Ascending aorta (tissue), 2 donors: Measurements from ENCODE around the gene MT1H. TPM values are rescaled to one million over a fixed set of nuclear protein-coding genes. Genes with fewer than 3 reads are reported as not detected.

Source experiments
- DNase-seq, 2 donors: peaks; one replicate each; pipeline ENCODE4 v3.0.0-alpha.2; 2019; ENCODE audit warnings: low spot score in 2 of 2
- H3K27ac ChIP-seq, 2 donors: fragments of 200-600 bp; sonication (generic); one replicate each; pipeline ENCODE4 v1.5.1; 2016 to 2017; ENCODE audit warnings: mild to moderate bottlenecking in 1 of 2
- H3K27me3 ChIP-seq: fragments of 200-600 bp; sonication (generic); one replicate; pipeline ENCODE4 v1.5.1; 2017
- H3K36me3 ChIP-seq, 2 donors: fragments of 200-600 bp; sonication (generic); one replicate each; pipeline ENCODE4 v1.5.1; 2016
- H3K4me1 ChIP-seq, 2 donors: fragments of 200-600 bp; sonication (generic); one replicate each; pipeline ENCODE4 v1.5.1; 2016 to 2017; ENCODE audit warnings: mild to moderate bottlenecking in 1 of 2
- H3K4me3 ChIP-seq, 2 donors: fragments of 200-600 bp; sonication (generic); one replicate each; pipeline ENCODE4 v1.5.1; 2016 to 2017; ENCODE audit warnings: mild to moderate bottlenecking in 1 of 2
- H3K9me3 ChIP-seq, 2 donors: fragments of 200-600 bp; sonication (generic); one replicate each; pipeline ENCODE4 v1.5.1; 2016
- intact Hi-C: fragments of 100-400 bp; cut with DNase I; formaldehyde crosslinking; loops from one replicate; pipeline ENCODE4 v1.15.1; 2023
- total RNA-seq: library from RNA; depleted of rRNA; stranded (reverse); fragments of >200 nt; gene quantifications from one replicate; pipeline ENCODE4 v1.1.0, GENCODE V29; 2016
- TF ChIP-seq, protein P1 (sequence below), 3 experiments: fragments of 200-600 bp in 2 of 3; fragments of 450-650 bp in 1 of 3; sonication (generic) in 2 of 3; IDR thresholded peaks; one replicate each; pipeline ENCODE4 v1.5.1; 2016 to 2019; ENCODE audit warnings: antibody characterized with exemption in 3 of 3, mild to moderate bottlenecking in 1 of 3, moderate library complexity in 1 of 3

The MT1H gene
- total RNA-seq, 1 donor from 2014 or later: not detected

DNA sequence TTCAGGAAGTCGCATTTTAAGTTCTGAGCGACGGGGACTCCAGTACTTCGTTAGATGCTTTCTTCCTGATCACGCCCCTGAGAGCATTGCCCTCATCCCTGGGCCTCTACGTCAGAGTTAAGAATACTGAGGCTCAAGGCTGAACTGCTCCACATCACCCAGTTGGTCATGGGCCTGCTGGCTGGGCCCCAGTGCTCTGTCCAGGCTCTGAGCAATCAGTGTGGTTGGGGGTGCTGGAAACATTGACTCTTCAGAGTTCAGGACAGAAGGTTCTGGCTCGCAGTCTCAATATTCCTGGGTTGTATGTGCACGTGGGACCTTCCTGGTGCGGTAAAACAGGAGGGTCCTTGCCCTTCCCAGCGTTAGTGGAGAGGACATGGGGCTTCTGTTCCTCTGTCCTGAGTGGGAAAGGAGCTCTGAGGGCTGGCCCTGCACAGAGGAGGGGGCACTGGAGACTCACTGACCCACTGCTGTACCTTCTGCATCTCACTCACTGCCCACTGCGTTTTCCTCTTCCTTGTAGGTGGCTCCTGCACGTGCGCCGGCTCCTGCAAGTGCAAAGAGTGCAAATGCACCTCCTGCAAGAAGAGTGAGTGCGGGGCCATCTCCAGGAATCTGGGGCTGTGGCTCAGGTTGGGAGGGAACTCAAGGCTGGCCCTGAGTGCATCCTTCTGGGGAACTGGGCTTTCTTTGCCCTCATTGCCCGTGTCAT, 43.5 kb upstream of the MT1H start:
- Histone ChIP-seq H3K4me1 (peaks cover 3 to 4% of the 10 kb centered on the region in 2 donors), H3K27ac (peak overlapping the region; percentile 96), H3K4me3 (peak overlapping the region; percentile 71 to 82), H3K9me3 (no peaks in the 10 kb centered on the region), H3K36me3 (no peaks in the 10 kb centered on the region), H3K27me3 (no peaks in the 10 kb centered on the region)
- peak; percentile 80 to 94 for DNase-seq
- TF ChIP-seq, protein P1, sequence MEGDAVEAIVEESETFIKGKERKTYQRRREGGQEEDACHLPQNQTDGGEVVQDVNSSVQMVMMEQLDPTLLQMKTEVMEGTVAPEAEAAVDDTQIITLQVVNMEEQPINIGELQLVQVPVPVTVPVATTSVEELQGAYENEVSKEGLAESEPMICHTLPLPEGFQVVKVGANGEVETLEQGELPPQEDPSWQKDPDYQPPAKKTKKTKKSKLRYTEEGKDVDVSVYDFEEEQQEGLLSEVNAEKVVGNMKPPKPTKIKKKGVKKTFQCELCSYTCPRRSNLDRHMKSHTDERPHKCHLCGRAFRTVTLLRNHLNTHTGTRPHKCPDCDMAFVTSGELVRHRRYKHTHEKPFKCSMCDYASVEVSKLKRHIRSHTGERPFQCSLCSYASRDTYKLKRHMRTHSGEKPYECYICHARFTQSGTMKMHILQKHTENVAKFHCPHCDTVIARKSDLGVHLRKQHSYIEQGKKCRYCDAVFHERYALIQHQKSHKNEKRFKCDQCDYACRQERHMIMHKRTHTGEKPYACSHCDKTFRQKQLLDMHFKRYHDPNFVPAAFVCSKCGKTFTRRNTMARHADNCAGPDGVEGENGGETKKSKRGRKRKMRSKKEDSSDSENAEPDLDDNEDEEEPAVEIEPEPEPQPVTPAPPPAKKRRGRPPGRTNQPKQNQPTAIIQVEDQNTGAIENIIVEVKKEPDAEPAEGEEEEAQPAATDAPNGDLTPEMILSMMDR (IDR thresholded peaks at IDR 0.05): no peak
- intact Hi-C loops: loop anchor here (1.0 to 5.0 kb wide), 3 partner anchors 18 to 676 kb away; partner anchors contain the start of genes GNAO1 and MT2A

DNA sequence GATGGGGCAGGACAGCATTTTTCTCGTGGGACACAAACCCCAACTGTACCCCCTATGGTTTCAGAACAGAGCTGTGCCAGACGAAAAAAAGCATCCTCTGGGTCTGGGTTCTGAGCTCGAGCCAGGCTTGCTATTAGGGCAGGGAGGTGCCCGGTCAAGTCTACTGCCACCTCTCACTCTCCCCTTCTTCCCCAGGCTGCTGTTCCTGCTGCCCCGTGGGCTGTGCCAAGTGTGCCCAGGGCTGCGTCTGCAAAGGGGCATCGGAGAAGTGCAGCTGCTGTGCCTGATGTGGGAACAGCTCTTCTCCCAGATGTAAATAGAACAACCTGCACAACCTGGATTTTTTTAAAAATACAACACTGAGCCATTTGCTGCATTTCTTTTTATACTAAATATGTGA, 42.9 kb upstream of the MT1H start:
- no peak for DNase-seq
- intact Hi-C loops: loop anchor here (5.0 kb wide), 2 partner anchors 434 to 676 kb away; partner anchors contain the start of gene GNAO1
- peaks cover 4 to 6% of the 10 kb centered on the region in 2 donors for H3K4me1 ChIP-seq
- no peaks in the 10 kb centered on the region for H3K27me3 ChIP-seq
- TF ChIP-seq, protein P1 (IDR thresholded peaks at IDR 0.05): no peak
- H3K27ac ChIP-seq: peak overlapping the region; percentile 96
- H3K4me3 ChIP-seq: peak overlapping the region; percentile 71 to 82
- H3K9me3 ChIP-seq: no peaks in the 10 kb centered on the region
- H3K36me3 ChIP-seq: no peaks in the 10 kb centered on the region

DNA sequence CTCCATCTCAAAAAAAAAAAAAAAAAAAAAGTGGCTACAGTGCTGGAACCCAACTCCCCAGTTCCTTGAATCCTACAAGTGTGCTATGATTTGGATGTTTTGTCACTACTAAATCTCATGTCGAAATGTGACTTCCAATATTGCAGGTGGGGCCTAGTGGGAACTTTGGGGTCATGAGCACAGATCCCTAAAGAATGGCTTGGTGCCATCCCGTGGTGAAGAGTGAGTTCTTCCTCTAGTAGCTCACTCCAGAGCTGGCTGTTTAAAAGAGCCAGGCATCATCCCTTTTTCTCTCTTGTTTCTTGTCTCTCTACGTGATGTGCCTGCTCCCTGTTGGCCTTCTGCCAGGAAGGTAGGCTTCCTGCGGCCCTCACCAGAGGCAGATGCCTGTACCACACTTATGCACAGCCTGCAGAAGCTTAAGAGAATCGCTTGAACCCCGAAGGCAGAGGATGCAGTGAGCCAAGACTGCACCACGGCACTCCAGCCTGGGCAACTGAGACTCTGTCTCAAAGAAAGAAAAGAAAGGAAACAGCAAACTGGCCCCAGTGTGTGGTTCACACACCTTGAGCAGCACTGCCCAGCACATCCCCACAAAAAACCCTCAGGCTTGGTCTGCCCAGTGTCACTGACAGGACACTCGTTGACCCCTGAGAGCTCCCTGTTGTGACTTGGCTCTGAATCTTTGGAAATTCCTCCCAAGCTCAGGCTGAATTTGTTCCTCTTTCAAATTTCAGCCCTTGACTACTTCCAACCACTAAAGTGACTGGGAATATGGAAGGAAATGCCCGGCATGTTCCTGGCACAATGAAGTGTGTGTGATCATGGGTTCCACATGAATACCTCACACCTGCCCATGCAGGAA, 40.9 kb upstream of the MT1H start:
- no peaks in the 10 kb centered on the region for H3K9me3 ChIP-seq
- TF ChIP-seq, protein P1 (IDR thresholded peaks at IDR 0.05): no peak
- H3K27ac ChIP-seq: peak overlapping the region; percentile 85 to 96
- H3K4me1 ChIP-seq: peaks cover 6 to 16% of the 10 kb centered on the region in 2 donors
- intact Hi-C loops: loop anchor here (5.0 kb wide), 2 partner anchors 436 to 674 kb away; partner anchors contain the start of gene GNAO1
- H3K4me3 ChIP-seq: no peak overlapping the region
- no peak for DNase-seq
- H3K27me3 ChIP-seq: no peaks in the 10 kb centered on the region
- no peaks in the 10 kb centered on the region for H3K36me3 ChIP-seq

DNA sequence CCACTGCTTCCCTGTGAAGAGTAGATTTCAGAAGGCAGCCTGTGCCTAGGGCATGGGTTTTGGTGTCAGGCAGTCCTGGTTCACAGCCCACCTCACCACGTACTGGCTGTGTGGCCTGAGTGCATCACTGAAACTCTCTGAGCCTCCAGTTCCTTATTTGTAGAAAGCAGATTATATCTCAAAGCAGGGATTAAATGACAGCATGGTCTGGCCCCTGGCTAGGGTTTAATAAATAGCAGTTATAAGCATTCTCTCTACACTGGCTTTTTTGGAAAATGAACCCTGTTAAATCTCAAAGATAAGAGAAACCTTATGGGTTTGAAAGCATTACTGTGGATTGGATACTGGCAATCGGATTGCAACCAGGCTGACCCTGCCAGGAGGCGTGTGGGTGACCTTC, 40.1 kb upstream of the MT1H start:
- Histone ChIP-seq H3K27me3 (no peaks in the 10 kb centered on the region), H3K9me3 (no peaks in the 10 kb centered on the region), H3K36me3 (no peaks in the 10 kb centered on the region), H3K27ac (peak overlapping the region; percentile 85 to 96), H3K4me3 (no peak overlapping the region), H3K4me1 (peaks cover 6 to 16% of the 10 kb centered on the region in 2 donors)
- intact Hi-C loops: loop anchor here (5.0 kb wide), 2 partner anchors 437 to 673 kb away; partner anchors contain the start of gene GNAO1
- TF ChIP-seq, protein P1 (IDR thresholded peaks at IDR 0.05): no peak
- DNase-seq: no peak

DNA sequence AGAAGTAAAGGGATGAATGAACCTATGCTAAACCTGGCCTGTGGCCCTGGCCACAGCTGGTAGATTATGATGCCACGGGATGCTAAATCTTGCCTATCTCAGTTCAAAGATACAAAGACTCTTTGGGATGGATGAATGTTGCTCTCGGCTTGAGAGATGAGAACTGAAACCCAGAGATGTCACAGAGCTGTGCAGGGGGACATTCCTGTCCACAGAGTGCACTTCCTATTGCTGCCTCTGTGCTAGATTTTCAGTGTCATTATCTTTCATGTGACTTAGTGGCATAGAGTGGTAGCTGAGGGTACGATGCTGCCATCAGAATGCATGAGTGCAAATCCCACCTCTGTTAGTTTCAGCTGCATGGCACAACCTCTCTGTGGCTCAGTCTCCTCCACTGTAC, 39.5 kb upstream of the MT1H start:
- intact Hi-C loops: loop anchor here (10.0 kb wide), 1 partner anchor 555 kb away; the partner anchor contains the start of genes PSME3IP1 and RSPRY1
- no peaks in the 10 kb centered on the region for H3K27me3 ChIP-seq
- TF ChIP-seq, protein P1 (IDR thresholded peaks at IDR 0.05): no peak

More for the DNA sequence above, 39.5 kb upstream of the MT1H start:
- no peaks in the 10 kb centered on the region for H3K36me3 ChIP-seq
- DNase-seq: no peak
- peak overlapping the region in 1 of 2 donors; percentile 85 for H3K27ac ChIP-seq
- peaks cover 6 to 12% of the 10 kb centered on the region in 2 donors for H3K4me1 ChIP-seq
- no peaks in the 10 kb centered on the region for H3K9me3 ChIP-seq
- no peak overlapping the region for H3K4me3 ChIP-seq
